HEK293T (cell line): Measurements from ENCODE around the gene SEMA6A.

ENCODE experiments used
- ARNT ChIP-seq: fragments of 450-650 bp; IDR thresholded peaks from 2 replicates; pipeline ENCODE4 v1.6.1; 2017; ENCODE audit warnings: mild to moderate bottlenecking
- BHLHE40 ChIP-seq: fragments of 450-650 bp; IDR thresholded peaks from 2 replicates; pipeline ENCODE4 v1.6.1; 2016; ENCODE audit warnings: mild to moderate bottlenecking, moderate library complexity, borderline replicate concordance
- ELF4 ChIP-seq: fragments of 450-650 bp; IDR thresholded peaks from 2 replicates; pipeline ENCODE4 v1.6.1; 2017; ENCODE audit warnings: antibody characterized with exemption
- FOXA1 ChIP-seq: fragments of 450-650 bp; IDR thresholded peaks from 2 replicates; pipeline ENCODE4 v1.6.1; 2016; ENCODE audit warnings: mild to moderate bottlenecking
- FOXM1 ChIP-seq: fragments of 450-650 bp; IDR thresholded peaks from 2 replicates; pipeline ENCODE4 v1.6.1; 2017; ENCODE audit warnings: mild to moderate bottlenecking, borderline replicate concordance
- L3MBTL2 ChIP-seq: fragments of 450-650 bp; conservative IDR thresholded peaks from 2 replicates; pipeline ENCODE4 v1.6.1; 2016; ENCODE audit warnings: mild to moderate bottlenecking
- NFRKB ChIP-seq: fragments of 450-650 bp; IDR thresholded peaks from 2 replicates; pipeline ENCODE4 v1.6.1; 2016; ENCODE audit warnings: mild to moderate bottlenecking, moderate library complexity
- SP1 ChIP-seq: fragments of 450-650 bp; IDR thresholded peaks from 2 replicates; pipeline ENCODE4 v1.6.1; 2017
- SUZ12 ChIP-seq: fragments of 450-650 bp; IDR thresholded peaks from 2 replicates; pipeline ENCODE4 v1.6.1; 2016; ENCODE audit warnings: mild to moderate bottlenecking
- TARDBP ChIP-seq: fragments of 450-650 bp; IDR thresholded peaks from 2 replicates; pipeline ENCODE4 v1.6.1; 2016
- ZNF384 ChIP-seq: fragments of 450-650 bp; IDR thresholded peaks from 2 replicates; pipeline ENCODE4 v1.6.1; 2016
- TF ChIP-seq, protein P1 (sequence below): fragments of 450-650 bp; IDR thresholded peaks from 2 replicates; pipeline ENCODE4 v1.6.1; 2016

DNA sequence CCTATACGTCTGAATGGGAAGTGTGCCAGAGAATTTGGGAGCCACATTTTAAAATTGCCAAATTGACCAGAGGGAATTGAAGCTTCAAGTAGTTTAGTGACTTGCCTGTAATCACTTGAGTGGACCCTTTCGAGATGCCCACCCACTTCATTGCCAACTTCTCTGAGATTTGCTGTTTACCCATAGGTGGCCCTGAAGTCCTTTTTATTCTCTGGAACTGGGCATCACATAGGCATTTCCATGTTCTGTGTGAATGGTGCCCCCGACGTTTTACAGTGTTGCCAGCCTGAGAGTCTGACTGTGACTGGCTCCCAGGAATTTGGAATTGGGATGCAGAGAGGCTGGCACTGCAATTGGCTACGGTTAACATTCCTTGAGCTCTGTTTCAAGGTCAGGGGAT, 158.6 kb downstream of the SEMA6A start:
- TF ChIP-seq SP1 = no peak
- no peak for TF ChIP-seq ELF4
- no peak for TF ChIP-seq FOXA1
- no peak for TF ChIP-seq ARNT
- TF ChIP-seq FOXM1 = no peak
- no peak for TF ChIP-seq L3MBTL2
- TF ChIP-seq, protein P1, sequence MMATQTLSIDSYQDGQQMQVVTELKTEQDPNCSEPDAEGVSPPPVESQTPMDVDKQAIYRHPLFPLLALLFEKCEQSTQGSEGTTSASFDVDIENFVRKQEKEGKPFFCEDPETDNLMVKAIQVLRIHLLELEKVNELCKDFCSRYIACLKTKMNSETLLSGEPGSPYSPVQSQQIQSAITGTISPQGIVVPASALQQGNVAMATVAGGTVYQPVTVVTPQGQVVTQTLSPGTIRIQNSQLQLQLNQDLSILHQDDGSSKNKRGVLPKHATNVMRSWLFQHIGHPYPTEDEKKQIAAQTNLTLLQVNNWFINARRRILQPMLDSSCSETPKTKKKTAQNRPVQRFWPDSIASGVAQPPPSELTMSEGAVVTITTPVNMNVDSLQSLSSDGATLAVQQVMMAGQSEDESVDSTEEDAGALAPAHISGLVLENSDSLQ = no peak
- TF ChIP-seq SUZ12 = no peak
- no peak for TF ChIP-seq NFRKB
- no peak for TF ChIP-seq ZNF384
- no peak for TF ChIP-seq TARDBP
- no peak for TF ChIP-seq BHLHE40
